ENCODE results near the gene EFNA1.

The EFNA1 gene

DNA sequence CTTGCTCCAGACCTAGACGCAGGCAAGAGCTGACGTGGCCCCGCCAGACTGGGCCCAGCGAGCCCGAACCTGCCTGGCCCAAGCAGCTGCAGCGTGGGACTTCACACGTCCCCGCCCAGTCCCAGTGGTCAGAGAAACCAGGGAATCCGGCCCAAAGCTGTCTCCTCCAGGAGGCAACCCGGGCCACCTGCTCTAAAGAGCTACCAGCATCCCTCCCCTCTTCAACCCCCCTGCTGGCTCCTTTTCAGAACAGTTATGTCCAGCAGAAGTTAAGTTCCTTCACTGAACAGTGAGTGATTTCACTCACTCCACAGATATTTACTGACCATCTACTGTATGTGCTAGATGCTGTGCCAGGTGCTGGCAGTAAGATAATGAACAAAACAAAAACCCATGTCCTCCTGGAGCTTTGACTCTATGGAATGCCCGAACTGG, 2.1 kb upstream of the EFNA1 start:
- H3K4me1 ChIP-seq (ENCODE audit: insufficient read depth, low read length, severe bottlenecking), result peaks cover 16% of the 10 kb centered on the region
- no peaks in the 10 kb centered on the region for H4K20me1 ChIP-seq (ENCODE audit: insufficient read depth, low read length)
- H3K27ac ChIP-seq (ENCODE audit: low read depth, low read length, poor library complexity, severe bottlenecking), result no peak overlapping the region
- H3K9me2 ChIP-seq (ENCODE audit: low read depth, low read length), result no peaks in the 10 kb centered on the region
- H3K9me3 ChIP-seq (ENCODE audit: low read length), result no peaks in the 10 kb centered on the region
- no peak overlapping the region for H3K4me3 ChIP-seq (ENCODE audit: low read depth, low read length, poor library complexity, severe bottlenecking)
- H3K79me2 ChIP-seq (ENCODE audit: insufficient read depth, low read length), result no peaks in the 10 kb centered on the region
- no peaks in the 10 kb centered on the region for H3F3A ChIP-seq (ENCODE audit: insufficient read depth, low read length)
- 0 out of 2 replicates have a peak, but pooled peaks cover 8% of the 10 kb centered on the region for H3K27me3 ChIP-seq (ENCODE audit: insufficient read depth, low read length)
- H3K9ac ChIP-seq (ENCODE audit: low read length), result no peak overlapping the region
- H2AFZ ChIP-seq (ENCODE audit: low read length), result no peak overlapping the region
- TF ChIP-seq CTCF (IDR thresholded peaks at IDR 0.05; ENCODE audit: low read length), result no peak
- no peak for TF ChIP-seq EZH2 (IDR thresholded peaks at IDR 0.05; ENCODE audit: borderline replicate concordance, low read length)
- H3K36me3 ChIP-seq (ENCODE audit: insufficient read depth, low read length), result no peaks in the 10 kb centered on the region
- H3K4me2 ChIP-seq (ENCODE audit: low read length), result no peak overlapping the region

- Histone ChIP-seq H4K20me1 (ENCODE audit: insufficient read depth, low read length) (no peaks in the 10 kb centered on the region), H3K27ac (ENCODE audit: low read depth, low read length, poor library complexity, severe bottlenecking) (no peak overlapping the region), H3F3A (ENCODE audit: insufficient read depth, low read length) (no peaks in the 10 kb centered on the region), H3K9ac (ENCODE audit: low read length) (no peak overlapping the region), H3K36me3 (ENCODE audit: insufficient read depth, low read length) (no peaks in the 10 kb centered on the region), H3K27me3 (ENCODE audit: insufficient read depth, low read length) (0 out of 2 replicates have a peak, but pooled peaks cover 8% of the 10 kb centered on the region), H3K79me2 (ENCODE audit: insufficient read depth, low read length) (no peaks in the 10 kb centered on the region), H3K4me1 (ENCODE audit: insufficient read depth, low read length, severe bottlenecking) (peaks cover 16% of the 10 kb centered on the region), H2AFZ (ENCODE audit: low read length) (no peak overlapping the region), H3K9me2 (ENCODE audit: low read depth, low read length) (no peaks in the 10 kb centered on the region), H3K4me3 (ENCODE audit: low read depth, low read length, poor library complexity, severe bottlenecking) (no peak overlapping the region), H3K9me3 (ENCODE audit: low read length) (no peaks in the 10 kb centered on the region), H3K4me2 (ENCODE audit: low read length) (no peak overlapping the region)
- TF ChIP-seq EZH2 (IDR thresholded peaks at IDR 0.05; ENCODE audit: borderline replicate concordance, low read length), result no peak
- TF ChIP-seq CTCF (IDR thresholded peaks at IDR 0.05; ENCODE audit: low read length), result no peak
These were observed 1.6 kb upstream of the EFNA1 start for GRCh38 chr1:155125946-155126555.

DNA sequence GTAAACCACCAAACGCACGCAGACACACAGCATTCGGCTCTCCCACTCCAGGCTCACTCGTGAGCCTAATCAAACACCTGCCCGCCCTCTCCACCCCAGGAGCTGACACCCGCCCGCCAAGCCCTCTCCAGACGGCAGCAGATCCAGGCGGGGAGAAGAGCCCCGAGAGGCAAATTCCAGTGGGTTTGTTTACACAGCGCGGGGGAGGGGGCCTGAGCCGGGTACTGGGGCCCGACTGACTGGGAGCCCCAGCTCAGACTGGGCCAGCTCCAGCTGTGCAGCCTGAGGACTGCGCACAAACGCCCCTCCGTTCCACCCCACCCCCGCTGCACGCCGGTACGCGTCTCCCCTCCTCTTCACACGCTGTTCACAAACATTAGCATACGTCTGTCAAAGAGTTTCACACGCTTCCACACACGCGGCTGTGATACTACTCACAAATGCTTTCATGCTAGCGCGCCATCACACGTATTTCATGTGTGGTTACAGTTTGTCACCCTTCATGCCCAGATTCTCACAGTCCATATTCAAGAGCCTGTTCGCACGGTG, 1.0 kb upstream of the EFNA1 start:
- Histone ChIP-seq H3F3A (ENCODE audit: insufficient read depth, low read length) (no peaks in the 10 kb centered on the region), H3K79me2 (ENCODE audit: insufficient read depth, low read length) (no peaks in the 10 kb centered on the region), H3K9me2 (ENCODE audit: low read depth, low read length) (no peaks in the 10 kb centered on the region), H3K9me3 (ENCODE audit: low read length) (no peaks in the 10 kb centered on the region), H4K20me1 (ENCODE audit: insufficient read depth, low read length) (no peaks in the 10 kb centered on the region), H3K9ac (ENCODE audit: low read length) (no peak overlapping the region), H3K27ac (ENCODE audit: low read depth, low read length, poor library complexity, severe bottlenecking) (no peak overlapping the region), H3K4me2 (ENCODE audit: low read length) (peak overlapping the region; percentile 73), H3K4me1 (ENCODE audit: insufficient read depth, low read length, severe bottlenecking) (peaks cover 16% of the 10 kb centered on the region), H3K4me3 (ENCODE audit: low read depth, low read length, poor library complexity, severe bottlenecking) (peak overlapping the region; percentile 49), H3K27me3 (ENCODE audit: insufficient read depth, low read length) (0 out of 2 replicates have a peak, but pooled peaks cover 8% of the 10 kb centered on the region), H3K36me3 (ENCODE audit: insufficient read depth, low read length) (no peaks in the 10 kb centered on the region), H2AFZ (ENCODE audit: low read length) (no peak overlapping the region)
- TF ChIP-seq CTCF (IDR thresholded peaks at IDR 0.05; ENCODE audit: low read length) (no peak), EZH2 (IDR thresholded peaks at IDR 0.05; ENCODE audit: borderline replicate concordance, low read length) (no peak)
